Activated T-cell treated with anti-CD3 and anti-CD28 coated beads, Interleukin-2, amount 50 U/mL, for 4 hours (primary cell): ENCODE data around the gene PMPCA. TPM values are rescaled to one million over a fixed set of nuclear protein-coding genes. Genes with fewer than 3 reads are reported as not detected.

Source experiments
- ATAC-seq, 2 donors: fragments of 200-7000 bp; cut with Tn5 transposase; one replicate each; pipeline ENCODE4 v1.10.0; 2021
- DNase-seq: peaks from one replicate; pipeline ENCODE4 v3.0.0-alpha.2; 2020
- H3K27me3 Mint-ChIP-seq: one replicate; pipeline ENCODE4 v1.8.0; 2021; ENCODE audit warnings: low read depth, mixed read lengths
- H3K36me3 Mint-ChIP-seq: one replicate; pipeline ENCODE4 v1.8.0; 2022; ENCODE audit warnings: mixed read lengths; ENCODE audit not compliant: insufficient read depth
- H3K4me1 Mint-ChIP-seq: one replicate; pipeline ENCODE4 v1.8.0; 2021; ENCODE audit warnings: low read depth, mixed read lengths
- H3K4me3 Mint-ChIP-seq: one replicate; pipeline ENCODE4 v1.8.0; 2021; ENCODE audit warnings: mild to moderate bottlenecking, moderate library complexity, mixed read lengths
- H3K9me3 Mint-ChIP-seq: one replicate; pipeline ENCODE4 v1.8.0; 2021; ENCODE audit warnings: mixed read lengths
- total RNA-seq, 3 donors: library from RNA; stranded (reverse); gene quantifications; one replicate each; pipeline ENCODE4 v1.2.1, GENCODE V29; 2021

Gene PMPCA
- total RNA-seq, 3 donors from 2014 or later: 85.8 to 95.5 (median 94.7) TPM

GRCh38 chr9:136471802-136472487, 61.5 kb downstream of the PMPCA start:
- H3K27me3 Mint-ChIP-seq: no peaks in the 10 kb centered on the region
- no peaks in the 10 kb centered on the region for H3K9me3 Mint-ChIP-seq
- no peaks in the 10 kb centered on the region for H3K4me1 Mint-ChIP-seq
- DNase-seq (no peak), ATAC-seq (no peak)
- no peak overlapping the region for H3K4me3 Mint-ChIP-seq
- H3K36me3 Mint-ChIP-seq: peaks cover 18% of the 10 kb centered on the region

GRCh38 chr9:136472640-136473353, 62.3 kb downstream of the PMPCA start:
- Mint-ChIP-seq H3K36me3 (peaks cover 18% of the 10 kb centered on the region), H3K4me3 (no peak overlapping the region), H3K27me3 (no peaks in the 10 kb centered on the region), H3K4me1 (no peaks in the 10 kb centered on the region), H3K9me3 (no peaks in the 10 kb centered on the region)
- DNase-seq (no peak), ATAC-seq (no peak)

- Mint-ChIP-seq H3K27me3 (no peaks in the 10 kb centered on the region), H3K4me1 (peaks cover under 1% of the 10 kb centered on the region), H3K36me3 (peaks cover 17% of the 10 kb centered on the region), H3K4me3 (no peak overlapping the region), H3K9me3 (no peaks in the 10 kb centered on the region)
- ATAC-seq (no peak), DNase-seq (no peak)
These were observed 62.9 kb downstream of the PMPCA start for GRCh38 chr9:136473354-136473721.

Other genes starting within 250 kb of the PMPCA start
- under 1 TPM in 2 of 3 donors, not detected in 1; 0.08 to 0.11 TPM for gene LHX3, start 205.5 kb upstream of the PMPCA start, total RNA-seq
- 10 to 100 TPM; 26.9 to 30.3 (median 27.5) TPM for gene QSOX2, start 164.8 kb upstream of the PMPCA start, total RNA-seq
- under 1 TPM in 1 of 3 donors, not detected in 2; 0.11 TPM for gene CCDC187, start 106.6 kb upstream of the PMPCA start, total RNA-seq
- 10 to 100 TPM; 12.8 to 13.6 (median 13.4) TPM for gene GPSM1, start 83.1 kb upstream of the PMPCA start, total RNA-seq
- 10 to 100 TPM; 75.5 to 82.7 (median 75.5) TPM for gene DNLZ, start 46.9 kb upstream of the PMPCA start, total RNA-seq
- gene CARD9, start 37.0 kb upstream of the PMPCA start, total RNA-seq: 1 to 10 TPM; 1.4 to 3.4 (median 2.4) TPM
- gene SNAPC4, start 10.5 kb upstream of the PMPCA start, total RNA-seq: 10 to 100 TPM; 43.7 to 48.0 (median 44.5) TPM
- gene ENTR1, start within 50 bp of the PMPCA start, total RNA-seq: 10 to 100 TPM; 52.8 to 65.0 (median 59.9) TPM
- 10 to 100 TPM; 20.7 to 25.2 (median 22.5) TPM for gene INPP5E, start 29.2 kb downstream of the PMPCA start, total RNA-seq
- 10 to 100 TPM; 76.6 to 84.0 (median 78.9) TPM for gene SEC16A, start 72.4 kb downstream of the PMPCA start, total RNA-seq
- 100 to 1,000 TPM; 124 to 128 (median 125) TPM for gene NOTCH1, start 135.4 kb downstream of the PMPCA start, total RNA-seq